Endothelial cell of hepatic sinusoid (primary cell): Measurements from ENCODE around the gene DNAH6.

Experiments
- in situ Hi-C: cut with HindIII; loops from 2 replicates; pipeline ENCODE4 v1.10.0; 2017; ENCODE audit warnings: low sequenced_read_pairs

DNAH6 gene

DNA sequence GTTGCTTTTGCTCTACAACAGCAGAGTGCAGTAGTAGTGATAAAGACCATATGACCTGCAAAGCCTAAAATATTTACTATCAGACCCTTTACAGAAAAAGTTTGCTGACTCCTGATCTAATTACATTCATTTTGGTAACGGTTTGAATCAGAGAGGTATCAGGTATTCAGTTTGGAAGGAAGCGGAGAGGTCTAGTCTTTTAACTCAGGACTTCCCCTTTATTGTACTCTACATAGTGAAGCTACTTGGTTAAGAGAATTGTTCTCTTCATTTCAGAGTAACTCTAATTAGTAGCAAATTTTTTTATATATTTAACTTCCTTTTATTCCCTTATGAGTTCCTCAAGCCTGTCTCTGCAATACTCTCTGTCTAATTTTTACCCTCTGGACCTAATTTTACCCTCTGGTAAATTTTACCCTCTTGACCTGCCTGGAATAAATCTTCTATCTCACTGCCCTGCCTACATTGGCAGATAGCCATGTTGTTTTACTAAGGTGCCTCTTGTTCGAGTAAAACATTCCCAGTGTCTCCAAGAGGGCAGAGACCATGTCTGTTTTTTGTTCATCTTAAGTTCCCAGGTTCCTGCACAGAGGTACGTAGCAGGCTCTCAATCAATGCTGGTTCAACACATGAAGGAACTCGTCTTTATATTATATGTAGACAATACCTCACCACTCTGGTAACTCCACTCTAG is 170.6 kb downstream of the DNAH6 start:
- in situ Hi-C loops = no loop called here

DNA sequence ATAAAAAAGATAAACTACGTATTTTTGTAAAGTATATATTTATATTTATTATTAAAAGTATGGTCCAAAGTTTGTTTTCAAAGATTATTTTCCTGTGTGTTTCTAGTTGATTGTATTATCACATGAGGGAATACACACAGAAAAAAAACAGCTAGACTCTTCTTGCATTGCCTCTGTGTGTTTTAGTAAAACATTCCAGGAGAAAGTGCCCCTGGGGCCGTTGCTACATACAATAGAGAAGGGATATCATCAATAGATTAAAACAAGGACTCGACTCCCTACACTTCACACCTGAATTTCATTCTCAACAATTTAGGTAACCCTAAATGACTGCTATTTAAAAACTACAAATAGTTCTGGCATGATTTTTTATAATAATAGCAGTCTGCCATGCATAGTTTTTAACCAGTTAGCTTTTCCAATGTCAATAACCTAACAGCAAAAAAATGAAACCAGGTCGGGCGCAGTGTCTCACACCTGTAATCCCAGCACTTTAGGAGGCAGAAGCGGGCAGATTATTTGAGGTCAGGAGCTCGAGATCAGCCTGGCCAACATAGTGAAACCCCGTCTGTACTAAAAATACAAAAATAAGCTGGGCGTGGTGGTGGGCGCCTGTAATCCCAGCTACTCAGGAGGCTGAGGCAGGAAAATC is 171.3 kb downstream of the DNAH6 start:
- in situ Hi-C loops = no loop called here

DNA sequence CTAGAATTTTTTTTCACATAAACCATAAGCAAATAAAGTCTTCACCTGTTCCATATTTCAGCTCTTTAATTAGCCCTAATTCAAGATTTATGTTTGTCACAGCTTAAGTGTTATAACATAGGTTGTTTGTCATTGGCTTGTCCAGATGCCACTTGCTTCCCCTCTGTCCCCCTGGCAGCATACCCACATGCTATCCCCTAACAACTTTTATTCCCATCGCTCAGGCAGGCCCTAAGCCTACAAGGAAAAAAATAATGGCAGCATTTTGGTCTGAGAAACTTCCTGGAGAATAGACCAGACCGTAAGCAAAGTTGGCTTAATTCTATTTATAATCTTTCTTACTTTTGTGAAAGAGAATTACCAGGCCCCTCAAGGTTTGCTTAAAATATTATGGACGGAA is 173.9 kb downstream of the DNAH6 start:
- in situ Hi-C loops = no loop called here

DNA sequence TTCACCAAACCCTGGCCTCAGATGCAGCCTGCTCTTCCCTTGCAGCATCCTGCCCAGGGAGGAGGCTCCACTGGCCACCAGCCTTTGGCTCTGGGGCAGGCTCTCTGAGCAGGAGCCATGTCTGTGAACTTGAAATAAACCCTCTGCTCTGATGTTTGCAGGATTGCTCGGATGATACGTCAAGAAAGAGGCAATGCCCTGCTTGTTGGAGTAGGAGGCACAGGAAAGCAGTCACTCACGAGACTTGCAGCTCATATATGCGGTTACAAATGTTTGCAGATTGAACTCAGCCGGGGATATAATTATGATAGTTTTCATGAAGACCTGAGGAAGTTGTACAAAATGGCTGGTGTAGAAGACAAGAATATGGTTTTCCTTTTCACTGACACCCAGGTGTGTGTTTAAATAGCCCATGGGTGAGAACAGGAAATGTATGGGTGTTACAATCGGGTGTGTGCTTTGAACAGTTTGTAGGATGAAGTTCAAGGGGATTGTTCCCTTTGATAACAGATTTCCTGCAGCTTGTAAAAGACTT is 177.9 kb downstream of the DNAH6 start:
- in situ Hi-C loops = no loop called here

DNA sequence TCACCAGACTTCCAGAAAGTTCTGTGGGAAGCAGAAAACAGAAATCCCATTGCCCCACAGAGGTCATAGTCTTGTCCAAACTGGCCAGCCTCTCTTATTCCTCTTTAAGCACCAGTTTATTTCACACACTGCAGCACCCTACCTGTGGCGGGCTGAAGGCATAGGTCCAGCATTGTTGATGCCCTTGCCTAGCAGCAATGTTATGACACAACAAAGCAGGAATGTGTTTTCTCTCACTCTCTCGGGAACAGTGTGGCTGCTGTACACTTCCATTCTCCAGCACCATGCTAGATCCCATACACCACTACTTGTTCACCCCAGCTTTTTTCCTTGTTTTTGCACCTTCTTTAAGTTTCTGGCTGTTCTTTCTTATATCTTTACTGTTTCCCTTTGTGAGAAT is 181.6 kb downstream of the DNAH6 start:
- in situ Hi-C loops = no loop called here

DNA sequence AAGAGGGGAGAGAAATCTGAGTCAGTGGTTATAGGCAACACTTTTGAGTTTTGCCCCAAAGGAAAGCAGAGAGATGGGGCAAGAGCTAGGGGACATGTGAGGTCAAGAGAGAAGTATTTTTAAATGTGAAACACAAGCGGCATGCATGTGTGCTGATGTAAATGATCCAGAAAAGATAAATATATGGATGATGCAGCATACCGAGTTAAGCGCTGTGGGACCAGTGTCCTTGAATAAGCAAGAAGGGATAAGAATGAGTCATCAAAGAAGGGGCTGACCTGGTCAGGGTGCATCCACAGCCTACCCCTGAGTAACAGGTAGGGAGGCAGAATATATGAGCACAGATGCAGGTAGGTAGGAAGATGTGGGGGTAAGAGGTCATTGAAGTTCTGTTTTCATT is 183.7 kb downstream of the DNAH6 start:
- in situ Hi-C loops = no loop called here

DNA sequence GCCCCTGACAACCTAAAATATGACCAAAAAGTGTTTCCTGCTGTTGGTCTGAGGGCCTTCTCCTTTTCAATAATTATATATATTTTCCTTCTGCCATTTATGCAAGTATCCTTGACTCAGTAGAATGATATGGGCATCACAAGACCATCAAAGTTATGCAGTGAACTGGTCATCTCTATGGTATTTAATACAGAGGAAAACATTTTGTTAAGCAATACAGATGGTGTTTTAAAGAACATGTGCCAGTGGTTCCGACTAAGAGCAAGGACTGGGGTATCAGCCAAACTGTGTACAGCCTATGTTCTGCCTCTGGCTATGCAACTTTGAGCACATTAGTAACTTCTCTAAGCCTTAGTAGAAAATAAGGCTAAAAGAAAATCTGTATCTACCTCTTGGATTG is 185.6 kb downstream of the DNAH6 start:
- in situ Hi-C loops = no loop called here

DNA sequence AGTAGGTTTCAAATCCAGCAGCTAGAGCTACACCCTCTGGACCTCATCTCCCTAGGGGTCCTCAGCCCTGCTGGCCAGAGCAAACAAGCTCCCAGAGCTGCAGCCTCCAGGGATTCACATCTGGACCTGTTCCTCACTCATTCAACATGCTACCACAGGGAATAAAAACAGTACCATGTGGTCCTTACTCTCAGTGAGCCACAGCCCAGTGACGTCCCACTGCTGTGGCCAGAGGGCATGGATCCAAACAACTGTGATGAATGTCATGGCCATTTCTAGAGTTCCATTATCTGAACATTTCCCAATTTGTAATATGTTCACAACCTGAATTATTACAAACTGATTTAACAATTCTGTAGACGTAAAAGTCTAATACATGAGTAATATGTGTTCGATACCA is 186.6 kb downstream of the DNAH6 start:
- in situ Hi-C loops = no loop called here

DNA sequence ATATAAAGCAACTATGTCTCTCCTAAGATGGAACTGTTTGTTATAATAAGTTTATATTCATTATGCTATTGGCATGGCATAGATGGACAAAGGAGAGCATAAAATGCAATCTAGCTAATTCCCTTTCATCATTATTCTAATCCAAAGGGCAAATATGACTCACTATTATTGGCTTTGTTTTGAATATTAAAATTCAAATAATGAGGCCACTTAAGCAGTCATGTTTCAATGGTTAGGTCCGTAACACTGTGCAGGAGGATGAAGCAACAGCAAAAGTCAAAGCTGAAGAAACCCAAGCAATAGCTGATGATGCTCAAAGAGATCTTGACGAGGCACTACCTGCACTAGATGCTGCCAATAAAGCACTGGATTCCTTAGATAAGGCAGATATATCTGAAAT is 187.5 kb downstream of the DNAH6 start:
- in situ Hi-C loops = no loop called here

DNA sequence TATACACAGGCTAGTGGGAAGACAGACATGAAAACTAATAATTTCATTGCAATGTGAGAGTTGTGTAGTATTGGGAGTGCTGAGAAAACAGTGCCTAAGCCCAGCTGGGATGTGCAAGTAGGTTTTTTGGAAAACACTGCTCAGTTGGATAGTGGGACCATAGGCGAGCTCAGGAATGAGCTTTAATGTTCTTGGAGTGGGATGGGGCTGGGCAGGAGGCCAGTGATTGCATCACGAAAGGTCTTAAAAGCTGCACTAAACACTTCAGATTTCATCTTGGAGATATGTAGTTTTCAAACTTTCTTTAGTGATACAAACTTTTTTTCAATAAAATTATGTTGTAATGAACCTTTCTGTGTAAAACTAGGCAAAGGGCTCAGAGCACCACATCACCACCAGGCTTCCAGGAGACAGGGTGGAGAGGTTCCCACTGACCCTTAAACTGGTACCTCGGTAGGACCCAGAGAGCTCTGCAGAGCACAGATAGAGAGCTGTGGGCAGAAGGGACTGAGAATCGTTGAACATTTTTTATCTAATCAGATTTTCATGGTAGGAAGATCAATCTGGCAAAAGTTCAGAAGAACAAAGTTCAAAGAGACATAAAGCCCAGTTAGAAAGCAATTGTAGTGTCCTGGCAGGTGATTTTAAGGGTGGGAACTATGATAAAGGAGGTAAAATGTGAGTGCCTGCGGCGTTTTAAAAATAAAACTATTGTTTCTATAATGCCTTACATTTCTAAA is 188.4 kb downstream of the DNAH6 start:
- in situ Hi-C loops = no loop called here

DNA sequence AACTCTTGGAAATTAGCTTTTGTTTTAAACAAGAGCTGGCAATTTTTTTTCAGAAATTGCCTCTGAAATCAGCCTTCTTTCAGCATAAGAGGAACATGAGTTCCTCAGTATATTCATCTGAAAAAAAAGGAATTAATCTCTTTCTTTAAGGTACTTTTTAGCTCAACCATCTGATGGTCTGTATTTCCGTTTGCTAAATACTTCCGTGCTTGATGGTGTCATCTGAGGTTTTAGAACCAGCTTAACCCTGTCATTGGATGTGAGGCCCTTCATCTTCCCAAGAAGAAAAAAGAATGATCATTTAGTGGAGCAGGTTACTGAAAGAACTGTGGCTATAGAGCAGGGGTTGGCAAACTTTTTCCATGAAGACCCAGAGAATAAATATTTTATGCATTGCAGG is 189.6 kb downstream of the DNAH6 start:
- in situ Hi-C loops = no loop called here

DNA sequence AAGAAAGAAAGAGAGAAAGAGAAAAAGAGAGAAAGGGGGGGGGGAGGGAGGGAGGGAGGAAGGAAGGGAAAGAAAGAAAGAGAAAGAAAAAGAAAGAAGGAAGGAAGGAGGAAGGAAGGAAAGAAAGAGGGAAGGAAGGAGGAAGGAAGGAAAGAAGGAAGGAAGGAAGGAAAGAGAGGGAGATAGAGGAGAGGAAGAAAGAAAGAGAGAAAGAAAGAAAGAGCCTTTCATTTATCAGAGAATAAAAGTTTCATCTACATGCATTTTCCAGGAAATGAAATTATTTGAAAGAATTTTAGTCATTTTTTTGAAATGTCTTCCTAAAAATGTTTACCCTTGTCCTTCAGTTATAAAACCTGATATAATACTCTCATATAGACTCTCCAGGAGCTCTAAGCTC is 192.1 kb downstream of the DNAH6 start:
- in situ Hi-C loops = no loop called here

DNA sequence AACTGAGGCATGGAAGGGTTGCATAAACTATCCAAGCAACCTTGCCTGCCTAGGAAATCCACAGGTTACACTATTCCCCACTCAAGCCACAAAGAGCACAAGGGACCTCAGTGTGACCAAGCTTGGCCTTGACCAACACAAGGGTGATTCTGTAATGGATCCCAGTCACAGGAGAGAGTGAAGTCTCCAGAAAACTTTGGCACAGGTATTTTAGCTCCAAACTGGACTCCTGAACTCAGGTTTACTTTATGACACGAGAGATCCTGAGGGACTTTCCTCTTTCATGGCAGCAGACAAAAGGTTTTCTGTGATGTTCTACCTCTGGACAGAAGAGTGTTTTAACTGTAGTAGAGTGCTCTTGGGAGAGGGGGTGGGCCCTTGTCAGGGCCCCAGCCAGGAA is 195.4 kb downstream of the DNAH6 start:
- in situ Hi-C loops = no loop called here

DNA sequence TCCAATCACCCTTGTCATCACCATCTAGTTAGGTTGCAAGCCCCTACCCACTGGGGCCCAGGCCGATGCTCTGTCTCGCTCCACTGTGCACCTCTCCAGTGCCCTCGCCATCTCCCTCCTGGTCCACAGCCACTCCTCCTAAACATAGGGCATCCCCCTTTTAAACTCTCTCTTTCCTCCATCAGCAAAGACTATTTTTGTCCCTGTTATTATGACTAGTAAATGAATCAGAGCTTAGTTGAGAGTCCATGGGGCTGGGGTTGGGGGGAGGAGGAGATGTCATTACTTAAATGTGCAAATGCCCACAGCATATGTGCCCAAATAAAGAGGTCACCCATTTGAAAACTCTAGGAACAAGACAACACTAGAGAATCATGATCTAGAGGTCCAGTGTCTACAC is 197.1 kb downstream of the DNAH6 start:
- in situ Hi-C loops = no loop called here

DNA sequence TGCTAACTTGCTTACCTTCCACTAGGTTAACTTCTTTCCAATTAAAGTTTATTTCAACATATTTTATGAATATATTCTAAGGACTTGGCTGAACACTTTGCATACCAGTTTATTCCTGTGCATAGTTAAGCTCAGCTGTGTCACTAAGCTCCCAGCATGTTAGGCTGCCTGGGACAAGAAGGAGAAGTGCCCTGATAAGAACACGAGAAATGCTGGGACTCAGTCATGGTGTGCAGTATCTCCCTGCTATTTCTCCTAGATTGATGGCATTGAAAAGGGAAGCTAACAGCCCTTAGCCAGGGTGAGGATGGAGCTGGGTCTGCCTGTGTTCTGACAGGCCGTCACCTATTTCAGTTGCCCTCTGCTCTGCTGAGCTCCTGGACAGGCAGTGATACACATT is 200.3 kb downstream of the DNAH6 start:
- in situ Hi-C loops = no loop called here

DNA sequence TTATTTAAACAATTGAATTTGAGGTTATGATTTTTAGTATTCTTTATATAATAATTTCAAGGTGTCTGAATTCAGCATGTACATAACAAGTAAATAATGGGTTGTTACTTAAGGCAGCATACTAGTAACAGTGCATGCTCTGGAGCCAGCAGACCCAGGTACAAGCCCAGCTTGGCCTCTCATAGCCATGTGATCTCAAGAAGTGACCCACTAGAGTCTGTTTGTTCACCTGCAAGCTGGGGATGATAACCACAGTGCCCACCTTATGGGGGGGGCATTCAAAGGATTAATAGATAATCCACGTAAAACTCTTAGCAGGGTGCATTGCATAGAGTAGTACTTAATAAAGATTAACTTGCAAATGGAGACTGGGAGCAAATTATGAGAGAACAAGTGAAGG is 201.0 kb downstream of the DNAH6 start:
- in situ Hi-C loops = no loop called here

DNA sequence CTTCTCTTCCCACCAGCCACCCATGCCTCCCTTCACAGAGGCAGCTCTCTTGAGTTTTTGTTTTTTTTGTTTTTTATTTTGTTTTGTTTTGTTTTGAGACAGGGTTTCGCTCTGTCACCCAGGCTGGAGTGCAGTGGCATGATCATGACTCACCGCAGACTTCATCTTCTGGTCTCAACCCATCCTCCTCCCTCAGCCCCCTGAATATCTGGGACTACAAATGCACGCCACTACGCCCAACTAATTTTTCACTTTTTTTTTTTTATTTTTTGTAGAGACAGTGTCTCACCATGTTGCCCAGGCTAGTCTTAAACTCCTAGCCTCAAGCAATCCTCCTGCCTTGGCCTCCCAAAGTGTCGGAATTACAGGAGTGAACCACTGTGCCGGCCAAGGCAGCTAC is 203.1 kb downstream of the DNAH6 start:
- in situ Hi-C loops = no loop called here

DNA sequence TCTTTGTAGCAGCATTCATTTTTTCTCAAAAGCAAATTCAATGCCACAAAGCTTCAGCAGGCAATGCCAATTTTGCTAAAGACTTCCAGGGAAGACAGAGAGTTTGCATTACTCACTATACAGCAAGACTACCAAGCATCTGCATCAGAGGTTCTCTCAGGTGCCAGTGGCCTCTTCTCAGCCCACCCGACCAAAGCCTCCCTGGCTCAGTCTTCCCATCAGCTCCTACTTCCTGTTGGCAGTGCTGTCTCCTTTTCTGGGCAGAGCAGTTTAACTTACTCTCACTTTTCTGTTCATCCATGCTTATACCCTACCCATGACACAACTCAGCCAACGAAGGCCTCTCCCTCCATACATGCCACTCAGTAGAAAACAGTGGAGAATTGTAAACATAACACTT is 207.5 kb downstream of the DNAH6 start:
- in situ Hi-C loops = no loop called here

DNA sequence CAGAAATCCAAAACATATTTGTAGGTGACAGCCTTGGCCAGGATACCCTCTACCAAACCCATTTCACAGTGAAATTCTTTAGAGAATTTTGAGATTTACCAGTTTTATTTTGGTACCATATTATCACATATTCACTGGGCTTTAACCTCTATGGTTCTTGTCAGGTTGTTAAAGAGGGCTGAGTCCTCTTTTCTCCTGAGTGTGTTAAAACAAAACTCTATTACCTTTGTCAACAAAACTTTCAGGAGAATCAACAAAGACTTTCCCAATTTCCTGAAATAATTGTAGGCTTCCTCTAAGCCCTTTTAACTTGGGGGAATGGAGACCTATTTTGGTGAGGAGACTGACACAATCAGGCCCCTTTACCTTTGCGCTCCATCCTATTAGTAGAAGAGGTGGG is 209.4 kb downstream of the DNAH6 start:
- in situ Hi-C loops = no loop called here

DNA sequence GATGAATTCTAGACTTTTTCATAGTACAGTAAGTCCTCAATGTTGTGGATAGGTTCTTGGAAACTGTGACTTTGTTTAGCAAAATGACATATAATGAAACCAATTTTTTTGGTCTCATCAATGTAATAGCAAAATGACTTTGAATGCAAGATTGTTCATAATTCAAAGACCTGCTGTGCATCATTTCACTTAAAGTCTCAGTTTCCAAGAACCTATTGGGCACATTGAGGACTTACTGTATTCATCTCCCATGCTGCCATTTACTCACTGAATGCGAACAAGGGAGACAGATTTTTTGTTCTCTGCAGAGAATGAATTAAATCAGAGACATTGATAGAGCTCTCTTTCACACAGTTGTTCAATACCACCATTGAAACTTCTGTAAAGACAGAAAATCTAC is 211.0 kb downstream of the DNAH6 start:
- in situ Hi-C loops = no loop called here

DNA sequence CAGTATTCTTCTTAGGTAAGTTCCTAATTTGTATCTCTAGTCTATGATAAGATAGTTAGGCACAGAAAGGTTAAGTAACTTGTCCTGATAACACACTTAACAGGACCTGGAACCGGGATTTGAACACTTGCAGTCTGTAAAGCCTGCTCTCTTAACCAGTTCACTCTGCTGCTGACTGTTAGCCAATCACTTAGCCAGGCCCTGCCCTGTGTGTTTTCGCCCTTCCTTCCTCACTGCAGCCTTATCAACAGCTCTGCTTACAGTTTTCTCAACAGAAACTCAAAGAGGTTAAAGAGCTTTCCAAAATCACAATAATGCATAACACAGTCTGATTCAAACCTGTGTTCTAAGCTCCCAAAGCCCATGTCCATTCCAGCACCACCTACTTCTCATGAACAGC is 212.9 kb downstream of the DNAH6 start:
- in situ Hi-C loops = no loop called here

DNA sequence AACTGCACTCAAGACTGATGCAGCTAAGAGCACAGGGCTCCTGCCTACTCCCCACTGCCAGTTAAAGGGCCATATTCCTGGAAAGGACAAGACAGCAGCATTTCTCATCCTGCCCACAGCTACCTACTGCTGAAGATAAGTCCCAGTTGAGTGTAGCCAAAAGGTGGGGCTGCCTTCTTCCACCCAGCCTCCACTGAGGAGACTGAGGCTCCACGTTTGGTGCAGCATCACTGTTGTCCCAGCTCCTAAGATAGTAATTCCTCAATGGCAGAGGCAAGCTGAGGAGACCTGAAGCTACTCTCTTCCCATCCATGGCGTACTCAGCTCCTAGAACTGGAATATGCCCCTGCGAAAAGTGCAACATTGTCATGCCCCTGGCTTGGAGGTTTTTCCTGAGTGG is 214.9 kb downstream of the DNAH6 start:
- in situ Hi-C loops = no loop called here
